ENCODE results near the gene KCNH1. TPM values are rescaled to one million over a fixed set of nuclear protein-coding genes. Genes with fewer than 3 reads are reported as not detected.

Gene KCNH1
- total RNA-seq, 1 experiment from 2014 or later: not detected

DNA sequence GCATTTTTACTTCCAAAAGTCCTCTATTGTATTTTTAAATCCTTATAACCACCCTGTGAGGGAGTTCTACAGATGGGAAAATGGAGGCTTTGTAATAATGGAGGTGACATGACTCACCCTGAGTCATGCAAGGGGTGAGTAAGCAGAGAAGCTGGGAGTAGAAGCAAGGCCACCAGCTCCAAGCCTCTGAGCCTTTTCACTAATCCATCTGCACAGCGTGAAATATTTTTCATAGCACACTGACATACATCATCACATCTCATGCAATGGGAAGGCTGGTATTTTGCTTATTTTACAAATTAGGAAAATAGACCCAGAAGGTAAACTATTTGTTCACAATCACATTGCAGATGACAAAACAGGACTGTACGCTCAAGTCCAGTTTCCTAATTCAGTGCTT is 96.9 kb downstream of the KCNH1 start:
- ChIA-PET CTCF (no interaction called here), RAD21 (ENCODE audit: low non-redundant PET in 1 of 2, low total read pairs in 2 of 2, uncharacterized antibody in 2 of 2, unreplicated experiment in 2 of 2) (no interaction called here), POLR2A (no interaction called here)
- H3K79me2 ChIP-seq (ENCODE audit: insufficient read depth, low read length): no peaks in the 10 kb centered on the region
- H3K27me3 ChIP-seq (ENCODE audit: insufficient read depth, low read length): peaks cover 10% of the 10 kb centered on the region; the same call in 1 of the 2 replicates
- DNase-seq (ENCODE audit: low read depth, low spot score) (peak; percentile 64), ATAC-seq (peak; percentile 93)
- no peaks in the 10 kb centered on the region for H4K20me1 ChIP-seq (ENCODE audit: insufficient read depth)
- peak; percentile 86 for TF ChIP-seq CBX3 (IDR thresholded peaks at IDR 0.05; ENCODE audit: low read depth)
- TF ChIP-seq SRF (IDR thresholded peaks at IDR 0.05; ENCODE audit: low read depth): peak; percentile 82
- TF ChIP-seq ATF3 (IDR thresholded peaks at IDR 0.05): peak; percentile 45; the same call in 1 of the 2 replicates
- peak; percentile 42; the same call in 1 of the 2 replicates for TF ChIP-seq POLR2AphosphoS5 (IDR thresholded peaks at IDR 0.05; ENCODE audit: low read depth, low read length)
- TF ChIP-seq EZH2phosphoT487 (IDR thresholded peaks at IDR 0.05; ENCODE audit: borderline replicate concordance): no peak
- TF ChIP-seq CEBPB (IDR thresholded peaks at IDR 0.05; ENCODE audit: low read depth): peak; percentile 56
- TF ChIP-seq EZH2 (IDR thresholded peaks at IDR 0.05): no peak
- TF ChIP-seq SP1 (IDR thresholded peaks at IDR 0.05; ENCODE audit: low read depth): peak; percentile 63; the same call in 1 of the 2 replicates
- TF ChIP-seq TCF7L2 (IDR thresholded peaks at IDR 0.05; ENCODE audit: borderline replicate concordance, extremely low read depth, insufficient read depth, insufficient read length): peak; percentile 23
- TF ChIP-seq ELF1 (IDR thresholded peaks at IDR 0.05; ENCODE audit: borderline replicate concordance, low read depth): no peak
- TF ChIP-seq YY1 (IDR thresholded peaks at IDR 0.05; ENCODE audit: extremely low read depth, insufficient replicate concordance, low read depth, low read length): peak; percentile 88
- peak; percentile 100 for TF ChIP-seq FOSL1 (IDR thresholded peaks at IDR 0.05; ENCODE audit: low read depth)
- TF ChIP-seq JUND (IDR thresholded peaks at IDR 0.05): peak; percentile 94
- no peak overlapping the region for H3K27ac ChIP-seq (ENCODE audit: low read depth, low read length)
- H3K9me2 ChIP-seq (ENCODE audit: insufficient read depth): no peaks in the 10 kb centered on the region
- H3K9me3 ChIP-seq (ENCODE audit: control insufficient read depth in 1 of 2, insufficient read depth in 1 of 2, low read depth in 1 of 2, low read length in 2 of 2): no peaks in the 10 kb centered on the region
- intact Hi-C loops (cut with micrococcal nuclease): no loop called here
- H3K9ac ChIP-seq (ENCODE audit: low read length): no peak overlapping the region
- peak overlapping the region; percentile 35 for H3K4me2 ChIP-seq (ENCODE audit: low read length)
- no TSS peak for BruUV-seq (replicated peaks)
- H2AFZ ChIP-seq (ENCODE audit: low read depth, low read length, poor library complexity, severe bottlenecking): peak overlapping the region; percentile 46
- H3K4me3 ChIP-seq (replicated peaks in 1 of 2; ENCODE audit: low read depth in 1 of 2, low read length in 2 of 2): no peak overlapping the region
- peaks cover 0 to 14% of the 10 kb centered on the region in 2 experiments; a peak in 2 of 4 replicates for H3K4me1 ChIP-seq (ENCODE audit: control insufficient read depth in 1 of 2, insufficient read depth in 2 of 2, low read length in 2 of 2)
- no peaks in the 10 kb centered on the region for H3K36me3 ChIP-seq (ENCODE audit: control insufficient read depth in 1 of 2, insufficient read depth in 2 of 2, low read length in 2 of 2)

Measured in HCT116 (cell line).